H1 (cell line): Measurements from ENCODE around the gene RNF41. TPM values are rescaled to one million over a fixed set of nuclear protein-coding genes. Genes with fewer than 3 reads are reported as not detected.

Experiments
- CEBPB ChIP-seq: IDR thresholded peaks from 2 replicates; pipeline ENCODE4 v1.6.1; 2012; ENCODE audit warnings: low read depth, low read length
- CHD2 ChIP-seq: IDR thresholded peaks from 2 replicates; pipeline ENCODE4 v1.6.1; 2012; ENCODE audit warnings: low read length, improper control_type of control experiment
- POLR2AphosphoS5 ChIP-seq: IDR thresholded peaks from 2 replicates; pipeline ENCODE4 v1.6.1; 2011; ENCODE audit warnings: low read depth, low read length
- SAP30 ChIP-seq: fragments of 300-600 bp; sonication (generic); IDR thresholded peaks from 2 replicates; pipeline ENCODE4 v1.7.1; 2012; ENCODE audit warnings: low read length, moderate library complexity, mild to moderate bottlenecking, inconsistent platforms; ENCODE audit not compliant: insufficient read depth, insufficient replicate concordance
- polyA plus RNA-seq, 7 experiments: library from polyadenylated mRNA; depleted of rRNA in 3 of 7; stranded (reverse) in 5 of 7; unstranded in 2 of 7; fragments of >200 nt in 5 of 7; fragments of 200-250 nt in 2 of 7; gene quantifications; 1 replicate in 5 of 7; 2 replicates in 1 of 7; 4 replicates in 1 of 7; pipeline versions ENCODE4 v1.2.1 to v1.2.3, GENCODE V29; 2011 to 2013; ENCODE audit warnings: missing spikeins in 2 of 7, mixed read lengths in 2 of 7
- total RNA-seq: library from RNA; stranded (reverse); fragmentation: NEBNext Ultra II Directional; extraction: Animal tissue kit (Norgen Biotek cat#: 25700); gene quantifications from 2 replicates; pipeline ENCODE4 v1.2.1, GENCODE V29; 2021
- TF ChIP-seq, protein P1 (sequence below): IDR thresholded peaks from 2 replicates; pipeline ENCODE4 v1.6.1; 2012; ENCODE audit warnings: inconsistent platforms

The RNF41 gene
- total and polyA plus RNA-seq, 2 of the 8 experiments (the other 6 are each of a cell fraction or from before 2014, with no cell fraction given): 55.5 to 98.6 TPM

- TF ChIP-seq, protein P1, sequence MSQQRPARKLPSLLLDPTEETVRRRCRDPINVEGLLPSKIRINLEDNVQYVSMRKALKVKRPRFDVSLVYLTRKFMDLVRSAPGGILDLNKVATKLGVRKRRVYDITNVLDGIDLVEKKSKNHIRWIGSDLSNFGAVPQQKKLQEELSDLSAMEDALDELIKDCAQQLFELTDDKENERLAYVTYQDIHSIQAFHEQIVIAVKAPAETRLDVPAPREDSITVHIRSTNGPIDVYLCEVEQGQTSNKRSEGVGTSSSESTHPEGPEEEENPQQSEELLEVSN: no peak
- TF ChIP-seq SAP30 (no peak), POLR2AphosphoS5 (no peak), CHD2 (no peak), CEBPB (no peak)
These were observed 34.8 kb downstream of the RNF41 start (continued) for GRCh38 chr12:56186957-56187356.
